ENCODE data around the gene ATIC.
A peak's percentile ranks its signal among the peaks of the same experiment; 100 is the strongest.
"Not testable (repeated sequence)": the region's sequence is repeated elsewhere in the genome, so short reads cannot be mapped to it uniquely, and the experiment has no call there.

The ATIC gene

DNA sequence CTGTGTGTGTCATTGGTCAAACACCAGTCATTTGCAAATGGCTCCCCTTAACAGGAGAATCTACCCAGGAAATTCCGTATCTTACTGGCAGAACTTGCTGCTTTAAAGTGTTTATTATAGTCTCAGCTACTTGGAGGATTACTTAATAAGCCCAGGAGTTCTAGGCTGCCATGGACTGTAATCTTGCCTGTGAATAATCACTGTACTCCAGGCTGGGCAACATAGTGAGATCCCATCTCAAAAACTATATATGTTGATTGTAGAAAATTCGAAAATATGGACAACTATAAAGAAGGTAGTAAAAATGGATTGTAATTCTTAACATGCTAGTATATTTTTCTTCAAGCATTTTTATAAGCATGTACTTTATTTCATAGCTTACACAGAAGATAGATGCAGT is 4.5 kb downstream of the ATIC start:
- no peak for DNase-seq

DNA sequence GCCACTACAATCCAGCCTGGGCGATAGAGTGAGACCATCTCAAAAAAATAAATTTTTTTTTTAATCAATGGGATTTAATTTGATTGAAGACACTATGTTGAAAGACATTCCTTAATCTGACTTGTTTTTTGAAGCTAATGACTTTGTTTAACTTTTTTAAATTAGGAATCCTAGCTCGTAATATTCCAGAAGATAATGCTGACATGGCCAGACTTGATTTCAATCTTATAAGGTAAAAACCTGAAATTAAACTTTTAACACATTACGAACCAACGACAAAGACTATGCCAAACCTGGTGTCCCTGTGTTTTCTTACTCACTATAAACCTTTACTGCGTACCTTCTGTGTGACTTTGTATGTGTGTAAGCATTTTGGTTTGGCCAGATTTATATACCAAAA is 7.6 kb downstream of the ATIC start:
- DNase-seq: no peak

DNA sequence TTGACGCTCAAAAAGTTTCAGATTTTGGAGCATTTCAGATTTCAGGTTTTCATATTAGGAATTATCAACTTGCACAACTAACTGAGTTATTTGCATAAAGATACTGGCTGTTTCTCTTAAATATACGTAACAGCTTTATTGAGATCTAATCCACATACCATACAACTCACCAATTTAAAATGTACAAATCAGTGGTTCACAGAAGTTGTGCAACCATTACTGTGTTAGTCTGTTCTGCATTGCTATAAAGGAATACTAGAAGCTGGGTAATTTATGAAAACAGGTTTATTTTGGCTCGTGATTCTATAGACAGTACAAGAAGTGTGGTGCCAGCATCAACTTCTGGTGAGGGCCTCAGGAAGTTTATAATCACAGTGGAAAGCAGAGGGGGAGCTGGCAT is 8.2 kb downstream of the ATIC start:
- no peak for DNase-seq

DNA sequence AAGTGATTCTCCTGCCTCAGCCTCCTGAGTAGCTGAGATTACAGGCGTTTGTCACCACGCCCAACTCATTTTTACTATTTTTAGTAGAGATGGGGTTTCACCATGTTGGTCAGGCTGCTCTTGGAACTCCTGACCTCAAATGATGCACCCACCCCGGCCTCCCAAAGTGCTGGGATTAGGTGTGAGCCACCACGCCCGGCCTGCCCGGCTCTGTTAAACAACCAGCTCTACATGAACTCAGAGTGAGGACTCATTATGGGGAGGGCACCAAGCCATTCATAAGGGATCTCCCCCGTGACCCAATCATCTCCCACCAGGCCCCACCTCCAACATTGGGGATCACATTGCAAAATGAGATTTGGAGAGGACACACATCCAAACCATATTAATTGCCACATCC is 8.8 kb downstream of the ATIC start:
- no peak for DNase-seq

DNA sequence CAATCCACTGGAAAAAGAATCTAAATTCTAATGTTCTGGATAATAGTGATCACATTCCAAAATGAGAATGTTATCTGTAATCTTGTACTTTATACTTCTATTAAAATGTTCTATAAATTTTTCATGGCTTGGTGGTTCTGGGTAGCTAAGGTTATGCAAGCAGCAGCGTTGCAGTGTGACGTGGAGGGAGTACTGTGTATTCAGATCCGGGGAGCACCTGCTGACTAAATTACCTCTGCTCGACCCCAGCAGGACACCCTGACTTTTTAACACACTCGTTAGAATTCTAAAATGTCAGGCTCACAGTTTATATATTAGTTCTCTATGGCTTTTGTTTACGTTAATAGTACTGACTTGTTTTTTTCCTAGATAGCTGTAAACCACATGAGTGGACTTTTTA is 13.0 kb downstream of the ATIC start:
- no peak for DNase-seq

DNA sequence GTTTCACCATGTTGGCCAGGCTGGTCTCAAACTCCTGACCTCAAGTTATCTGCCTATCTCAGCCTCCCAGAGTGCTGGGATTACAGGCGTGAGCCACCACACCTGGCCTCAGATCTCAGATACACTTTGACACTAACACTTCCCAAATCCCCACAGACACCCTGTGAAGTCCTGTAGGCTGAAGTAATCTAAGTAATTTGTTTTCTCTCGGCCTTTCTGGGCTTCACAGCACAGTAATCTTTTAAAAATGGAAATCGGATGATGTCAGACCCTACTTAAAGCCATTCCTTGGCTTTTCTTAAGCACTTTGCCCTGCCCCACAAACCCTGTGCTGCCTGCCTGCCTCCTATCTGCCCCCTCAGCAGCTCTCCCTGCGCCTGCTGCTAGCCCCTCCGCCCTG is 16.2 kb downstream of the ATIC start:
- no peak for DNase-seq

DNA sequence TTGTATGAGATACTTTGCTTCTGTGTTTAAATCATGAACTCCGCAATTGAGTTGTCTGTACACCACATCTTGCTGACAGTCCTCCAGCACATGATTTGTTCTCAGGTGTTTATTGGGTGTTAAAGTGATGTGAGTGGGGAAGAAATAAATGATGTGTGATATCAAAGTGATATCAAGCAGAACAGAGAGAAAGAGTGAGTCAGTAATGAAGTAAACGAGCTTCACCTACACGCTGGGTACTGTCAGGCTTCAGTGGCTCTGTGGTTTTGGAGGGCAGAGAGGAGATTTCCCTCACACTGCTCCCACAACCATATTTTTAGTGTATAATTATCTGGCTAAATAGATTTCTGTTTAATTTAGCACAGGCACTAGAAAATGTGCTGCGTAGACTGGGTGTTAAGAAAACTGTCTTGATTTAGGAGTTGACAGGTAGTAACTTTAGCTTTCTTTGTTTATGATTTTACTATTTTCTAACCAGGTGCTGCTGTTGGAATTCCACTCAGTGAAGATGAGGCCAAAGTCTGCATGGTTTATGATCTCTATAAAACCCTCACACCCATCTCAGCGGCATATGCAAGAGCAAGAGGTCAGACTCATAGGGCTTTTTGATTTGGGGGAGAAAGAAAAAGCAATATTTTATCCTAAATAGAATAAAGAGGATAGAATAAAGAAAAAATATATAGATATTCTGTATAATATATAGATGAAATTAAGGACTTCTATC is 21.2 kb downstream of the ATIC start:
- DNase-seq: no peak

DNA sequence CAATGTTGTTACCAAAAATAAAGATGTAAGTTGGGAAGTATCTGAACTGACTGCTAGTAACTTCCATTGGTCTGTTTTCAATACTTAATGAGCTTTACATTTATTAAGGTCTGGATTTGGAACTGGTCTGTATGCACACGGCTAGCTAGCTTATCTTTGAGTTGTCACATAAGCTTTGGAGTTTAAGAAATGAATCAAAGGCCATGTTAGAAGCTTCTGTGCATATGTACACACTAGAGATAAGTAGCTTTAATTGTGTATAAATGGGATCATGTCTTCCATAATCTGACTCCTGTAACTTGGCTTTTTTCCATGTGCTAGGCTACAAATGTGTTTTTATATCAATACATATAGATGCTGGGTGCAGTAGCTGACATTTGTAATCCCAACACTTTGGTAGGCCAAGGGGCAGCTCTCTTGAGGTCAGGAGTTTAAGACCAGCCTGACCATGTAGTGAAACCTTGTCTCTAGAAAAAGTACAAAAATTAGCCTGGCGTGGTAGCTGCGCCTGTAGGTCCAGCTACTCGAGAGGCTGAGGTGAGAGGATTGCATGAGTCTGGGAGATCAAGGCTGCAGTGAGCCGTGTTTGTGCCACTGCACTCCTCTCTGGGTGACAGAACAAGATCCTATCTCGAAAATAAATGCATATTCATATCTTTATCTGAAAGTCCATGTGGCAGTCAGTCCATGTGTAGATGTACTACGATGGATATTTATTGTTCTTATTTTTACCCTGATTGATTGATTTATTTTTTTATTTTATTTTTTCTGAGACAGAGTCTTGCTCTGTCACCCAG is 27.2 kb downstream of the ATIC start:
- DNase-seq: no peak

DNA sequence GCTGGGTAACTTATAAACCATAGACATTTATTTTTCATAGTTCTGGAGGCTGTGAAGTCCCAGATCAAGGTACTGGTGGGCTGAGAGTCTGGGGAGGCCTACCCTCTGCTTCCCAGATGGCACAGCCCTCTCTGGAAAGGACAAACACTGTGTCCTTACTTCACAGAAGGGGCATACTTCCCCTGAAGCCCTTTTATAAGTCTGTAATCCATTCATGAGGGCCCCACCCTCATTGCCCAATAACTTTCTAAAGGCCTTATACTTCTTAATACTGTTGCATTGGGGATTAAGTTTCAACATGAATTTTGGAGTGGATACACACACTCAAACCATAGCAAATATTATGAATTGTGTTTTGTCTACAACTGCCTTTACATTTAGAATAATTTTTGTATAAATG is 36.0 kb downstream of the ATIC start:
- peak; percentile 26 for DNase-seq

DNA sequence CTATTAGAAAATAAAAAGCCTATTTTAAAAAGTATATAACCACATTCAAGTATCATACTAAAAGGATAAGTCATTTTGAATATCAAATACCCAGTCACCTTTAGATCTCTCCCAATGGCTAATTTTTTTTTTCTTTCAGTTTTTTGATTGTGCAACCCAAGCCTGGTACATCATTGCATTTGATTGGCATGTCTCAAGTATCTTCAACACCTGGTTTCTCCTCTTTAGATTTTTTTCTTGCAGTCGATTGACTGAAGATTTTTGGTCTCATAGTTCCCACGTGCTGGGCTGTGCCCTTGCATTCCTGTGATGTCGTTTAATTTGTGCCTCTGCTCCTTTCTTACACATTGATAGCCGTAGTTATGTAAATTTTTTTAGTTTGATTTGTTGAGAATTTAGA is 40.7 kb downstream of the ATIC start:
- DNase-seq: no peak

DNA sequence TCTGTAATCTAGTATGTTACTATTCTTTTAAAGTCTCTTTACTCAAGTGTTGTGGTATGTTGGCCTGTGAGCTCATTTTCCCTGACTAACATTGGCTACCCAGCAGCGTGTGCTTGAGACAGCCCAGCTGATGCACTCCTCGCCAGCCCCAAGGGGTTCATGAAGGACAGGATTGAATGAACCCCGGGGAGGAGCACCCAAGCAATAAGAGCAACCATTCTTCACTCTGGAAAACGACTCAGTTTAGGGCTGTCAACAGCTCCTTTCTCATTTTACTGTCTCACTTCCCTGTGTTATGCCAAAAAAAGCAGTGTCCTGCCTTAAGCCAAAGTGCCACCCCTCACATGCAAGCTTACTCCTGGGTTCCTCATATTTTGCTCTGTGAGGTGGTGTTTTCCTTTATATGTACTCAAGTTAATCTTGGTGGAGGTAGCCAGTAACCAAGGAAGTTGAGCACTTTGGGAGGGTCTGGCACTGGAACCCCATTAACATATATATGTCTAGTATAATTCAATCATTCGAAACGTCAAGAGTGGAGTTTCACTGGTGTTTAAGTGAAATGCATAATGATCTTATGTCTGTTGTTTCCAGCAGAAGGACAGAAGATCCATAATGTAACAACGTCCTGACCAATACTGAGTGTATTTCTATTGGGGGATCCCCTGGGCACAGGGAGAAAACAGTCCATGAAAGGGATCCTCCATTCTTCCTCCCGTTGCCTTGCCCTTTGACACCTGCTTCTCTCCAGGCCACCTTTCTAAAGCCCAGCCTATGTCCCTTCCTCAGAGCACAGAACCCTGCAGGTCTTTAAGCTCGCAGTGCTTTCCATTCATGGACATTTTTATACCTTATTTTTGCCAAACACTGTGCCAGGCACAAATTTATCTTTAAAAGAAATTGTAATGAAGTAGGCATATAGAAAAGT is 43.2 kb downstream of the ATIC start:
- DNase-seq: no peak

DNA sequence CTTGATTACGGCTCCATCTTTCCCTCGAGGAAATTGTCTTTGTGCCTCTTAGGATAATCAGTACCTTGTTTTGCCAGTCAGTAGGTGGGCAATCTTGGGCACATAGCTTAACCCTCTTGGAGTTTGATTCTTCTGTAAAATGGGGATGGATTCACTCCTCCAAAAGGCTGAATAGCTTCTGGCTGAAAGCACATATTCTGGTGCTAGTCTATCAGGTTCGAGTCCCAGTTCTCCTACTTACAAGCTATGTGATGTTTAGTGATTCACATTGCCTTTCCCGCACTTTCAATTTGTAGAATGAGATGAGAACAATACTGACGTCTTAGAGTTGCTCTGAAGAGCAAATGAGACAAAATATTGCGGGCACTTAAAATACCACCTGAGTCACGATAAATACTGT is 43.9 kb downstream of the ATIC start:
- no peak for DNase-seq

DNA sequence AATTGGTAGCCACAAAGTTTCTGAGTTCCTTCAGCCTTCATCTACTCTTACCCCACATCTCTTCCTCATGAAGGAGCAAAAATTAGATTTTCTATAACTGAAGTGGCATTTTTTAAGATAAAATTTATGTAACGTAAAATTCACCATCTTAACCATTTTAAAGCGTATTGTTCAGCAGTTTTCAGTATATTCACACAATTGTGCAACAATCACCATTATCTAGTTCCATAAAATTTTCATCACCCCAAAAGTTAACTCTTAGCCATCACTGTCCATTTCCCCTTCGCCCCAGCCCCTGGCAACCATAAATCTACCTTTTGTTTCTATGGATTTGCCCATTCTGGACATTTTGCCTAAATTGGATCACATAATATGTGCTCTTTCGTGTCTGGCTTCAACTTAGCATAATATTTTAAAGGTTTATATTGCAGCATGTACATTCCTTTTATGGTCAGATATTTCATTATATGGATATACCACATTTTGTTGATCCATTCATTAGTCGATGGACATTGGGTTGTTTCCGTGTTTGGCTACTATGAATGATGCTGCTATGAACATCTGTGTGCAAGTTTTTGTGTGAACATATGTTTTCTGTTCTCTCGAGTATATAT is 44.6 kb downstream of the ATIC start:
- DNase-seq: no peak

DNA sequence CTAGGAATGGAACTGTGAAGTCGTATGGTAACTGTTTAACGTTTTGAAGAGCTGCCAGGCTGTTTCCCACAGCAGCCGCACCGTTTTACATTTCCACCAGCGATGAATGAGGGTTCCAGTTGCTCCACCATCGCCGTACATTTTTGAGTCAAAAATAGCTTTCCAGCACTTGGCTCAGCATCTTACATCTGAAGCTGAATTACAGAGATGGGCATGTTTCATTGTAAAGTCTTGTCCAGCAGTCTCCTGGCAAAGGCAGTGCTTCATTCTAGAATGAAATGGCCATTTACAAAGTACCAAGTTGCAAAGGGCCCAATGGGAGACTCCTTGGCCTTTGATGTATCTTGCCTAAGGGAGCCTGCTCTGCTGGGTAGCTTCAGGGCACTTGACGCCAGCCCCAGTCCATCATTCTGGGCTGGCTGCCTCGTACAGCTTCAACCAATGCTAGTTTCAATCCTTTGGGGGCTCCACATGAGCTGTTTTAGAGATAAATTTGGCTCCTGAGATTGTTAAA is 45.1 kb downstream of the ATIC start:
- no peak for DNase-seq

DNA sequence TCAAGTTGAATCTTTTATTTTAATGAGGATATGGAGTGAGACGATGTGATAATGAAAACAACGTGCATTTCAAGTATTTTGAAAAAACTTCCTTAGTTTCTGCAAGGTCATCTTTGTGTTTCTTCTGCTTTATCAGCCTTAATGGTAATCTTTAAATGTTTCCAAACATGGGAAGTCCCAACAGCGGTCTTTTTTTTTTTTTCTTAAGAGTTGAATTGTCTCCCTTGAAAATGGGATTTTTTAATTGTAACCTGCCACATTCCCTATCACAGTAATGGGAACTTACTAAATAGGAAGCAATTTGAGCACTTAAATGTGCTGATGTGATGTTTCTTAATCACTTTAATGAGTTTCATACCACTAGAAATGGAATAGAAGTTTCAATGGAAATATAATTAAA is 45.8 kb downstream of the ATIC start:
- DNase-seq: peak; percentile 11

DNA sequence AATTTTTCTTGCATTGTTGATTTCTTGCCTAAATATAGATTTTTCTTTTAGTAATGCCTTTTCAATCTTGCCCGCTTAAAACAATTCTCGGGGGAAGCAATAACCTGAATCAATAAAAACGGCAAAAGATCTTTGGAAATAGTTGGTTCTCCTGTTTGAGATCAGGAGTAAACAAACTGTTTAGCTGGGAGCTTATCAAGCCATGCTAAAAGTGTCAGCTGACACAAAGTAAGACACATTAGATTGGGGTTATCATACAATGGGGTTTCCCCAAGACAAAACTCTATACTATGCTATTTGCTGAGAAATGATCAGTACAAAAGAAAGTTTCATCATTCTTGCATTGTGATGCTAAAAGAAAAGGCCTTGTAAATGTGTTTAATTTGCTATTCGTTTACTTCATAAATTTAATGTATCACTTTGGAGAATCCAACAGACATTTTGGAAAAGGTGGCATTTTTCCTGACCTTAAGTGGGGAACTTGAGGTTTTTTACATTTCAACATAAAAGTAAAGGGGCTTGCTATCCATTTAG is 46.5 kb downstream of the ATIC start:
- DNase-seq: no peak

DNA sequence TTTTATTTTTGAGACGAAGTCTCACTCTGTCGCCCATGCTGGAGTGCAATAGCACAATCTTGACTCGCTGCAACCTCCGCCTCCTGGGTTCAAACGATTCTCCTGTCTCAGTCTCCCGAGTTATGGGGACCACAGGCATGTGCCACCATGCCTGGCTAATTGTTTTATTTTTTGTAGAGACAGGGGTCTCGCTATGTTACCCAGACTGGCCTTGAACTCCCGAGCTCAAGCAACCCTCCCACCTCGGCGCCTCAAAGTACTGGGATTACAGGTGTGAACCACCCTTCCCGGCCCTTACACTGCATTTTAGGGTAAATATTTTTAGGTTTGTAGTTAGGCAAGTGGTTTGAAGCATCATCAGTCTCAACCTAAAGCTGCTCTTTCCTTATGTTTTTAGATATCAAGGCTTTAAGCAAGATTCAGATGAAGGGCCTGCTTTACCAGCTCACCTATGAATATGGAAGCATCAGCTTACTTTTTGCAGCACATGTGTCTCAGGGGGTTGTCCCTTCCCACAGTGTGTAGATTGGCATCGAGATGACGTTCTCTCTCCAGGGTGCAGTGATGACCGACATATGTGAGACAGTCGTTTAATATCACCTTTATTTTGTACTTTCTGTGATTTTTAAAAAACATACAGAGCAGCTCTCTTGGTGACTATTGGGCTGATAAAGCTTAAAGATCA is 47.2 kb downstream of the ATIC start:
- no peak for DNase-seq

DNA sequence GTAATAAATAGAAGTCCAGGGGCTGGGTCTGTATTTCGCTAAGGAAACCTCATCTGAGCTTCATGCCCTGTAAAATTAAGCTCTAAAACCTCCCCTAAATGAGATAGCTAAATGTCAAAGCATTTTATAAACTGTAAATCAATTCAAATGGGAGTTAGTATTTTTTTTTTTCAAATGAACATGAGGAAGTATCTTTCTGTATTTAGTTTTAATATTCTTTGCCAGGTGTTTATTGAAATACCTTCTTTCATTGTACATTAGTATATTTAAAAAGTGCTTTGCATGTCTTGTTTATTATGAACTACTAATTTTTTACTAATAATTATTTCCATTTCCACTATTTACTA is 47.7 kb downstream of the ATIC start:
- no peak for DNase-seq

DNA sequence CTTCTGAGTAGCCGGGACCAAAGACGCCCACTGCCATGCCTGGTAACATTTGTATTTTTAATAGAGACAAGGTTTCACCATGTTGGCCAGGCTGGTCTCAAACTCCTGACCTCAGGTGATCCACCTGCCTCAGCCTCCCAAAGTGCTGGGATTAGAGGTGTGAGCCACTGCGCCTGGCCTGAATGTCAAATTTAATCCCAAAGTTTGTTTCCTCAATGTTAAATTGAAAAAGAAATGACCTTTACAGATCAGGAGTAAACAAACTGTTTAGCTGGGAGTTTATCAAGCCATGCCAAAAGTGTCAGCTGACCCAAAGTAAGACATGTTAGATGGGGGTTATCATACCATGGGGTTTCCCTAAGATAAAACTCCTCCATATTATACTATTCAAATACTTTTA is 48.2 kb downstream of the ATIC start:
- DNase-seq: not testable (repeated sequence)

DNA sequence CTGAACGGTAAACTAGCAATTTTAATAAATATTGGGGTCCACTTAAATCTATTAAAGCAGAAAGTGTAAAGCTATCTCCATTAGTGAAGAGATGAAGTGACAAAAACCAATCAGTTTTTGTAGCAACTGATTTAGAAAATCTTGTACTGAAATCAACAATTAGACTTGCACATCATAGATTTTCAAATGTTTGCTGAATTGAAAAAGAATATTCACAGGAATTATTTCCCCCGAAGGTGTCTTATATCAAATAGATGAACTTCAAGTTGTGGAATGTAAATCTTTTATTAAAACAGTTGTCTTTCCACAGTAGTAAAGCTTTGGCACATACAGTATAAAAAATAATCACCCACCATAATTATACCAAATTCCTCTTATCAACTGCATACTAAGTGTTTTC is 48.7 kb downstream of the ATIC start:
- DNase-seq: no peak

DNA sequence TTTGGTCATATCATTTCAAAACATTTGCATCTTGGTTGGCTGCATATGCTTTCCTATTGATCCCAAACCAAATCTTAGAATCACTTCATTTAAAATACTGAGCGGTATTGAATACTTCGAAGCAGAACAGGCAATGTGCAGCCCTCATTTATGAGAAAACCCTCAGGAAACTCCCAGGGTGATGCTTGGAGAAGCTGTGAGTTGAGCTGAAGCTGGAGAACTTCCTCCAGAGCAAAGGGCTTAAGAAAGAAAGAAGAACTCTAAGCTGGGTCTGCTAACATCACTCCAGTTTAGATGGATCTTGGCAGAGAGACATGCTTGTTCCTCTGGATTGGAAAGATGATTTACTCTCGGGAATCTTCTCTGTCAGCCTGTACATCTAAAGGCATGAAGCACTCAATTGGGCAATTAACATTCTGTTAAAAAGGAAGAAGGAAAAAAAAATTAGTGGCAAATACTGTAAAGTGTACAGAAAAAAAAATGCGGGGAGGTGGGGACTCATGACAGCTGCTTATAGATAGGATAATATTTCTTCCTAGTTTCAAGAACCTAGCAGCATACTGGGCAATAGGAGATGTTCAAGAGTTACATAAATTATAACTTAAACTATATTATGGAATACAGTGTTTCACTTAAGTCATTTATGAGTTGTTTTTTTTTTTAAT is 49.5 kb downstream of the ATIC start:
- no peak for DNase-seq

All from inflammatory macrophage treated with lipopolysaccharide for 4 hours (primary cell).